OCI-LY1 (cell line): Measurements from ENCODE around the gene ETV3.

ENCODE experiments used
- EZH2 ChIP-seq: fragments of 200-600 bp; sonication (generic), shearing (Covaris generic); IDR thresholded peaks from 2 replicates; pipeline ENCODE4 v1.8.0; 2017; ENCODE audit warnings: borderline replicate concordance, mixed run types, mild to moderate bottlenecking, antibody characterized with exemption, low read length, moderate library complexity, mixed read lengths
- TF ChIP-seq, protein P1 (sequence below): fragments of 200-600 bp; sonication (generic), shearing (Covaris generic); IDR thresholded peaks from 2 replicates; pipeline ENCODE4 v1.5.1; 2017; ENCODE audit warnings: mild to moderate bottlenecking, antibody characterized with exemption, low read length, moderate library complexity, mixed read lengths

DNA sequence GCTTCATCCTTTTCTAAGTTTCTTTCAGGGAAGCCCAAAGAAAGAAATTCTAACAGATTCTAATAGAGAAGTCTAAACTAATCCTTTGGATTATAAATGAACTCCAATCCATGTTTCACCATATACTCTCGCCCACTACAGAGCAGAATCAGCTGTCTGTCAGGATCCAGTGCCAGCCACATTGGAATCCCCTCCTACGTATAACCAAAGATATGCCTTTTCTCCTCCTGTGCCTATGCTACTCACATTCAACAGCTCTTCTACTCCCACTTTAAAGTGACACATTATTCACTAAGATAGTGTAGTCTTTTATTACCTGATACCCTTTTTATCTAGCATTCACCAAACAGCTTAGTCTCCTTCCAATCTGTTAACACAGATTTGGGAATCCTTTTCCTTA is 3.1 kb downstream of the ETV3 start:
- TF ChIP-seq, protein P1, sequence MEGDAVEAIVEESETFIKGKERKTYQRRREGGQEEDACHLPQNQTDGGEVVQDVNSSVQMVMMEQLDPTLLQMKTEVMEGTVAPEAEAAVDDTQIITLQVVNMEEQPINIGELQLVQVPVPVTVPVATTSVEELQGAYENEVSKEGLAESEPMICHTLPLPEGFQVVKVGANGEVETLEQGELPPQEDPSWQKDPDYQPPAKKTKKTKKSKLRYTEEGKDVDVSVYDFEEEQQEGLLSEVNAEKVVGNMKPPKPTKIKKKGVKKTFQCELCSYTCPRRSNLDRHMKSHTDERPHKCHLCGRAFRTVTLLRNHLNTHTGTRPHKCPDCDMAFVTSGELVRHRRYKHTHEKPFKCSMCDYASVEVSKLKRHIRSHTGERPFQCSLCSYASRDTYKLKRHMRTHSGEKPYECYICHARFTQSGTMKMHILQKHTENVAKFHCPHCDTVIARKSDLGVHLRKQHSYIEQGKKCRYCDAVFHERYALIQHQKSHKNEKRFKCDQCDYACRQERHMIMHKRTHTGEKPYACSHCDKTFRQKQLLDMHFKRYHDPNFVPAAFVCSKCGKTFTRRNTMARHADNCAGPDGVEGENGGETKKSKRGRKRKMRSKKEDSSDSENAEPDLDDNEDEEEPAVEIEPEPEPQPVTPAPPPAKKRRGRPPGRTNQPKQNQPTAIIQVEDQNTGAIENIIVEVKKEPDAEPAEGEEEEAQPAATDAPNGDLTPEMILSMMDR = no peak
- TF ChIP-seq EZH2 = no peak
